IPS DF 6.9 (cell line): Measurements from ENCODE around the gene GOLGA7B.

ENCODE experiments used
- DNase-seq: peaks from one replicate; pipeline ENCODE4 v3.0.0-alpha.2; 2013; ENCODE audit warnings: low read depth, low spot score
- H3K27ac ChIP-seq: one replicate; pipeline ENCODE4 v1.5.1; 2013; ENCODE audit warnings: low read length, control low read depth
- H3K27me3 ChIP-seq: 2 replicates; pipeline ENCODE4 v1.6.1; 2013; ENCODE audit warnings: mild to moderate bottlenecking, low read length; ENCODE audit not compliant: control insufficient read depth, insufficient read depth
- H3K36me3 ChIP-seq: 2 replicates; pipeline ENCODE4 v1.6.1; 2013; ENCODE audit warnings: low read length; ENCODE audit not compliant: control insufficient read depth, insufficient read depth
- H3K4me1 ChIP-seq: 2 replicates; pipeline ENCODE4 v1.6.1; 2013; ENCODE audit warnings: low read length; ENCODE audit not compliant: control insufficient read depth, insufficient read depth
- H3K4me3 ChIP-seq: 2 replicates; pipeline ENCODE4 v1.5.1; 2013; ENCODE audit warnings: mild to moderate bottlenecking, low read length
- H3K9me3 ChIP-seq: 2 replicates; pipeline ENCODE4 v1.6.1; 2013; ENCODE audit warnings: low read length, inconsistent platforms; ENCODE audit not compliant: control insufficient read depth, insufficient read depth
- WGBS: extraction: QIAGEN DNeasy Blood & Tissue Kit; methylation state at CpG from one replicate; pipeline ENCODE4 v1.1.7; 2013; ENCODE audit warnings: mixed read lengths, missing lambda C conversion rate; ENCODE audit not compliant: insufficient read length, insufficient coverage; 5-methylcytosine and 5-hydroxymethylcytosine counted together

GOLGA7B gene

GRCh38 chr10:97905276-97905675, 55.6 kb downstream of the GOLGA7B start:
- H3K4me1 ChIP-seq = peaks cover 4% of the 10 kb centered on the region; the same call in 1 of the 2 replicates
- H3K27ac ChIP-seq = no peak overlapping the region
- no peak overlapping the region for H3K4me3 ChIP-seq
- no peak for DNase-seq
- no peaks in the 10 kb centered on the region for H3K9me3 ChIP-seq
- no CpG with 5 or more reads among the region's 8 CpGs for WGBS
- no peaks in the 10 kb centered on the region for H3K36me3 ChIP-seq
- no peaks in the 10 kb centered on the region for H3K27me3 ChIP-seq

- Histone ChIP-seq H3K27ac (no peak overlapping the region), H3K36me3 (no peaks in the 10 kb centered on the region), H3K4me1 (peaks cover 4% of the 10 kb centered on the region; the same call in 1 of the 2 replicates), H3K27me3 (no peaks in the 10 kb centered on the region), H3K9me3 (no peaks in the 10 kb centered on the region), H3K4me3 (no peak overlapping the region)
- WGBS = no CpG with 5 or more reads among the region's 6 CpGs
- DNase-seq = no peak
Observed at GRCh38 chr10:97907211-97907610, 57.6 kb downstream of the GOLGA7B start.

- Histone ChIP-seq H3K36me3 (no peaks in the 10 kb centered on the region), H3K9me3 (no peaks in the 10 kb centered on the region), H3K4me3 (no peak overlapping the region), H3K27me3 (no peaks in the 10 kb centered on the region), H3K4me1 (peaks cover 4% of the 10 kb centered on the region; the same call in 1 of the 2 replicates), H3K27ac (no peak overlapping the region)
- DNase-seq = no peak
- no CpG with 5 or more reads among the region's 12 CpGs for WGBS
Observed at GRCh38 chr10:97907830-97908229, 58.2 kb downstream of the GOLGA7B start.

- no peaks in the 10 kb centered on the region for H3K27me3 ChIP-seq
- no peaks in the 10 kb centered on the region for H3K9me3 ChIP-seq
- no peak for DNase-seq
- H3K4me1 ChIP-seq = 0 out of 2 replicates have a peak, but pooled peaks cover 1% of the 10 kb centered on the region
- WGBS = no CpG with 5 or more reads among the region's 4 CpGs
- no peaks in the 10 kb centered on the region for H3K36me3 ChIP-seq
- H3K27ac ChIP-seq = no peak overlapping the region
- H3K4me3 ChIP-seq = no peak overlapping the region
Observed at GRCh38 chr10:97910661-97911060, 61.0 kb downstream of the GOLGA7B start.

GRCh38 chr10:97911217-97911616, 61.6 kb downstream of the GOLGA7B start:
- Histone ChIP-seq H3K36me3 (no peaks in the 10 kb centered on the region), H3K27me3 (no peaks in the 10 kb centered on the region), H3K9me3 (no peaks in the 10 kb centered on the region), H3K4me3 (no peak overlapping the region), H3K4me1 (0 out of 2 replicates have a peak, but pooled peaks cover 1% of the 10 kb centered on the region), H3K27ac (no peak overlapping the region)
- WGBS = no CpG with 5 or more reads among the region's 5 CpGs
- DNase-seq = no peak

- Histone ChIP-seq H3K4me3 (no peak overlapping the region), H3K27me3 (no peaks in the 10 kb centered on the region), H3K9me3 (no peaks in the 10 kb centered on the region), H3K27ac (no peak overlapping the region), H3K4me1 (0 out of 2 replicates have a peak, but pooled peaks cover 1% of the 10 kb centered on the region), H3K36me3 (no peaks in the 10 kb centered on the region)
- WGBS = no CpG with 5 or more reads among the region's 2 CpGs
- no peak for DNase-seq
Observed at GRCh38 chr10:97913193-97913592, 63.5 kb downstream of the GOLGA7B start.

- Histone ChIP-seq H3K9me3 (no peaks in the 10 kb centered on the region), H3K27ac (no peak overlapping the region), H3K27me3 (no peaks in the 10 kb centered on the region), H3K36me3 (no peaks in the 10 kb centered on the region), H3K4me3 (no peak overlapping the region), H3K4me1 (0 out of 2 replicates have a peak, but pooled peaks cover 1% of the 10 kb centered on the region)
- no peak for DNase-seq
- WGBS = no CpG with 5 or more reads among the region's 6 CpGs
Observed at GRCh38 chr10:97913614-97914013, 64.0 kb downstream of the GOLGA7B start.

- H3K27ac ChIP-seq = no peak overlapping the region
- no peak overlapping the region for H3K4me3 ChIP-seq
- H3K36me3 ChIP-seq = no peaks in the 10 kb centered on the region
- H3K4me1 ChIP-seq = 0 out of 2 replicates have a peak, but pooled peaks cover 1% of the 10 kb centered on the region
- WGBS = no CpG with 5 or more reads among the region's 10 CpGs
- H3K27me3 ChIP-seq = no peaks in the 10 kb centered on the region
- DNase-seq = no peak
- no peaks in the 10 kb centered on the region for H3K9me3 ChIP-seq
Observed at GRCh38 chr10:97914171-97914836, 64.7 kb downstream of the GOLGA7B start.

- H3K27ac ChIP-seq = no peak overlapping the region
- peak; percentile 55 for DNase-seq
- H3K27me3 ChIP-seq = no peaks in the 10 kb centered on the region
- H3K9me3 ChIP-seq = no peaks in the 10 kb centered on the region
- no peaks in the 10 kb centered on the region for H3K36me3 ChIP-seq
- 0 out of 2 replicates have a peak, but pooled peaks cover 1% of the 10 kb centered on the region for H3K4me1 ChIP-seq
- no peak overlapping the region for H3K4me3 ChIP-seq
- WGBS = no CpG with 5 or more reads among the region's 11 CpGs
Observed at GRCh38 chr10:97914837-97915211, 65.2 kb downstream of the GOLGA7B start.

GRCh38 chr10:97915346-97916131, 65.9 kb downstream of the GOLGA7B start:
- no CpG with 5 or more reads among the region's 21 CpGs for WGBS
- Histone ChIP-seq H3K27me3 (no peaks in the 10 kb centered on the region), H3K9me3 (no peaks in the 10 kb centered on the region), H3K36me3 (no peaks in the 10 kb centered on the region), H3K4me1 (0 out of 2 replicates have a peak, but pooled peaks cover 1% of the 10 kb centered on the region), H3K4me3 (no peak overlapping the region), H3K27ac (no peak overlapping the region)
- no peak for DNase-seq
